Skeletal muscle tissue (tissue), 4 donors: ENCODE measurements around the gene B4GALT4. TPM values are rescaled to one million over a fixed set of nuclear protein-coding genes. Genes with fewer than 3 reads are reported as not detected.
"Not testable (repeated sequence)": the region's sequence is repeated elsewhere in the genome, so short reads cannot be mapped to it uniquely, and the experiment has no call there.

Experiments
- H3K27ac ChIP-seq: one replicate; pipeline ENCODE4 v1.7.0; 2013; ENCODE audit warnings: mild to moderate bottlenecking, low read depth, low read length, inconsistent platforms
- H3K27me3 ChIP-seq, 3 donors: one replicate each; pipeline ENCODE4 v1.7.0; 2013; ENCODE audit warnings: low read length in 3 of 3; ENCODE audit not compliant: control insufficient read depth in 3 of 3, insufficient read depth in 3 of 3
- H3K36me3 ChIP-seq, 3 donors: one replicate each; pipeline ENCODE4 v1.7.0; 2013; ENCODE audit warnings: low read length in 3 of 3; ENCODE audit not compliant: control insufficient read depth in 3 of 3, insufficient read depth in 3 of 3
- H3K4me1 ChIP-seq, 3 donors: one replicate each; pipeline ENCODE4 v1.7.0; 2013; ENCODE audit warnings: low read length in 3 of 3, mild to moderate bottlenecking in 3 of 3; ENCODE audit not compliant: control insufficient read depth in 3 of 3, insufficient read depth in 3 of 3
- H3K4me3 ChIP-seq, 3 donors: one replicate each; pipeline ENCODE4 v1.7.0; 2013; ENCODE audit warnings: low read length in 3 of 3
- H3K9ac ChIP-seq, 3 donors: one replicate each; pipeline ENCODE4 v1.7.0; 2013; ENCODE audit warnings: low read length in 3 of 3, mild to moderate bottlenecking in 3 of 3, moderate library complexity in 2 of 3, low read depth in 1 of 3
- H3K9me3 ChIP-seq, 3 donors: one replicate each; pipeline ENCODE4 v1.7.0; 2013; ENCODE audit warnings: low read length in 3 of 3; ENCODE audit not compliant: control insufficient read depth in 3 of 3
- total RNA-seq: library from RNA; depleted of rRNA; stranded (reverse); fragments of >200 nt; gene quantifications from one replicate; pipeline ENCODE4 v1.2.3, GENCODE V29; 2014
- donor health status: Osteomylitis.

The B4GALT4 gene, protein sequence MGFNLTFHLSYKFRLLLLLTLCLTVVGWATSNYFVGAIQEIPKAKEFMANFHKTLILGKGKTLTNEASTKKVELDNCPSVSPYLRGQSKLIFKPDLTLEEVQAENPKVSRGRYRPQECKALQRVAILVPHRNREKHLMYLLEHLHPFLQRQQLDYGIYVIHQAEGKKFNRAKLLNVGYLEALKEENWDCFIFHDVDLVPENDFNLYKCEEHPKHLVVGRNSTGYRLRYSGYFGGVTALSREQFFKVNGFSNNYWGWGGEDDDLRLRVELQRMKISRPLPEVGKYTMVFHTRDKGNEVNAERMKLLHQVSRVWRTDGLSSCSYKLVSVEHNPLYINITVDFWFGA
- 7.8 TPM for total RNA-seq

DNA sequence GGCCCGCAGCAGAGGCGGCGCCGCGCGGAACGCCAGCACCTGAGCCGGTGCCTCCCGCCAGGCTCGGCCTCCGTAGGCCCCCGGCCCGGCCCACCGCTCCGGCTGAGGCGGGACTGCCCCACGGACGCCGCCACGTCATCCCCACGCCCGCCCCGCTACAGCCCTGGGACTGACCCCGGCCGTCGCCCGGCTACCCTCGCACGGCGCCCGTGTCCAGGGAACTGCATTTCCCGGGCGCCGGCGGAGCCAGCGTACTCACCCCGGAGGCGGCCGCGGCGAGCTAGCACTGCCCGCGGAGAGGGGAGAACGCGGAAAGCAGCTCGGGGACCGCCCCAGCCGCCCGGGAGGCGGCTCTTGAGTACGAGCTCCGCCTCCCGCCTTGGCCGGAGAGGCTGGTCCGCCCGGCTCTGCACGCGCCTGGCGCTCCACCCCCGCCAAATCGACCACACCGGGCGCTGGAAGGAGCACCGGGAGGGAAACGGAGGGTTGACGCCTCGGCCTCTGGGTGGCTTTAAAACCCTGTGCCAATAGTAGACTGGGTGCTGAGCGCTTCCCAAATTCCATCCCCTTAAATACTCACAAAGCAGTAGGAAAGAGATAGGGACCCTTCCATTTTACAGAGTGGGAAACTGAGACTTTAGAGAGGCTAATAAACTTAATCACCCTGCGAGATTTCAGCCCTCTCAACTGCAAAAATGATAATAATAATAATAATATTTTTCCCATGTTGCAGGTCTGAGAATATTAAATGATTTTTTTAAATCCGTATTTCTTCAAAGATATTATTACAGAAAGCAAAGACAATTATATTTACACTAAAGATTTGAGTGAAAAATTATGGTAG, at the start of gene B4GALT4:
B4GALT4 (minus strand) TSS at position 288 of the 844 bp plus-strand sequence. CDS start 10,779 bp downstream, outside the sequence.
- Histone ChIP-seq H3K4me3 (peak within 1 kb of the TSS; percentile 65 to 83 (median 81)), H3K9me3 (no peaks in the 10 kb centered on the region), H3K27ac (peak within 1 kb of the TSS; percentile 80), H3K36me3 (no peaks in the 10 kb centered on the region), H3K9ac (peak within 1 kb of the TSS; percentile 80 to 87 (median 86)), H3K27me3 (no peaks in the 10 kb centered on the region), H3K4me1 (peaks cover 7 to 14% (median 11%) of the 10 kb centered on the region in 3 donors)

DNA sequence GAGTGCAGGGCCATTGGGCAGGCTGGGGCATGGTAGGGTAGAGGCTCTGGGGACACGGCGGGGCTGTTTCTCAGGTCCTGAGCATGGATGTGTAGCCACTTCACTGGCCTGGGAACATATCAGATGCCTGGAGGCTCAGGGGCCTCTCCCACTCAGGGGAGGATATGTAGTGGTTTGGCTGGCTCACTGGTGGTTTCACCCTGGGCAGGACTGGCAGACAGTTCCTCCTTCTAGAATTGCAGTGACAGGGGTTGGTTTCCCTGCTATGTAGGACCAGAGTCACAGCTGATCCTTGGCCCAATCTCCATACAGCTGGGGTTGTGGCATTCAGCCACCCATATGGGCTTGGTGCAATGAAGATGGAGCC, 48.7 kb upstream of the B4GALT4 start:
- Histone ChIP-seq H3K4me1 (peaks cover 4 to 11% (median 10%) of the 10 kb centered on the region in 3 donors), H3K36me3 (no peaks in the 10 kb centered on the region), H3K9me3 (no peaks in the 10 kb centered on the region), H3K4me3 (no peak overlapping the region), H3K27me3 (no peaks in the 10 kb centered on the region), H3K27ac (no peak overlapping the region), H3K9ac (no peak overlapping the region)

DNA sequence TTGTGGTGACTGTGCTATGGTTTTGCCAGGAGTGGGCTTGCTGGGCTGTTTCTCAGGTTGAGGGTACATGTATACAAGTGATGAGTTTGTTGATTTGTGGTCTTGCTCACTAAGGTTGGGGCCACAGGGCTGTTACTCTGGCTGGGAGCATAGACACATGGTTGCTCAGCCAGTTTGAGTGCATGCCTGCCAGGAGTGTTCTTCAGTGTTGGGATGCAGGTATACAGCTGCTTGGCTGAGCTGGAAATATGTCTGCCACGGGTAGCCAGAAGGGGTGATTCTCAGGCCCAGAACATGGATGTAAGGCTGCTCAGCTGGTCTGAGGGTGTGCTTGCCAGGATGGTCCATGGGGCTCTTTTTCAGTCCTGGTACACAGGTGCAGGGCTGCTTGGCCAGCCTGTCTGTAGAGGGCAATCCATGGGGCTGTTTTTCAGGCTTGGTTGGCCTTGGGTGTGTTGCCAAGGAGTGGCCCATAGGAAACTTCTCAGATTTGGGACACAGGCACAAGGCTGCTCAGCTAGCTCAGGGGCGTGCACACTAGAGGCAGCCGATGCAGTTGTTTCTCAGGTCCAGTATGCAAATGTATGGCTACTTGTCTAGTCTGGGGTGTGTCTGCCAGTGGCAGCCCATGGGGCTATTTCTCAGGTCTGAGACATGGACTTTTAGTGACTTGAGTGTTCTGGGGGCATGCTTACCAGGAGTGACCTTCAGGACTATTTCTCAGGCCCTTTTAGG, 48.2 kb upstream of the B4GALT4 start:
- Histone ChIP-seq H3K27ac (no peak overlapping the region), H3K4me1 (peaks cover 4 to 11% (median 10%) of the 10 kb centered on the region in 3 donors), H3K9me3 (no peaks in the 10 kb centered on the region), H3K27me3 (no peaks in the 10 kb centered on the region), H3K9ac (no peak overlapping the region), H3K4me3 (no peak overlapping the region), H3K36me3 (no peaks in the 10 kb centered on the region)

DNA sequence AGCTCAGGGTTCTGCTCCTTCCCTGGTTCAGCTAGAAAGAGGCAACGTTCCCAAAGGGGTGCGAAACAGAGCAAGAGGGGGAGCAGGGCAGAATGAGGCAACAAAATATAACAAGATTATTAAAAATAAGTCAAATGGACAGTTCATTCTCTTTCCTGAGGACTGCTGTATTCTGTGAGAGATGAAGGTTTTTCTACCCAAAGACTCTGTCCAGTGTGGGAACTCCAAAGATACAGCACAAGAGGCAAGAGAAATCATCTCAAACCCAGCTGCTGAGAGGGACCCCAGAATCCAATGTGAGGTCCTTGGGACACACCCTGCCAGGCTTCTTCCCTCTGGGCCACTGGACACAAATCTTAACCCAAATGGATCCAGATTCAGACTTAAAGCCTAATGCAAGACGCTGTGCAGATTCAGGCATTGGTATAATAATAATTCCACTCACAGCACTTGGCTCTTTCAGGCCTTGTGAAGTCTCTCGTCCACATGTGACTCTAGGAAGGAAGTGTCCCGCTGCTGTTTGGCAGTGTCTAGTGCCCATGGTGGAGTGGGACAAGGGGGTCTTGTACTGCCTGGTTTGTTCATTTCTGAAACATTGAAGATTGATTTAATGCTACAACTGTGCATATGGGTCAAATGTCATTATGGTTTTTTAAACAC, 39.0 kb upstream of the B4GALT4 start:
- no peaks in the 10 kb centered on the region for H3K9me3 ChIP-seq
- no peaks in the 10 kb centered on the region for H3K27me3 ChIP-seq
- no peak overlapping the region for H3K9ac ChIP-seq
- H3K4me3 ChIP-seq = no peak overlapping the region
- peak overlapping the region; percentile 71 for H3K27ac ChIP-seq
- no peaks in the 10 kb centered on the region for H3K4me1 ChIP-seq
- no peaks in the 10 kb centered on the region for H3K36me3 ChIP-seq

DNA sequence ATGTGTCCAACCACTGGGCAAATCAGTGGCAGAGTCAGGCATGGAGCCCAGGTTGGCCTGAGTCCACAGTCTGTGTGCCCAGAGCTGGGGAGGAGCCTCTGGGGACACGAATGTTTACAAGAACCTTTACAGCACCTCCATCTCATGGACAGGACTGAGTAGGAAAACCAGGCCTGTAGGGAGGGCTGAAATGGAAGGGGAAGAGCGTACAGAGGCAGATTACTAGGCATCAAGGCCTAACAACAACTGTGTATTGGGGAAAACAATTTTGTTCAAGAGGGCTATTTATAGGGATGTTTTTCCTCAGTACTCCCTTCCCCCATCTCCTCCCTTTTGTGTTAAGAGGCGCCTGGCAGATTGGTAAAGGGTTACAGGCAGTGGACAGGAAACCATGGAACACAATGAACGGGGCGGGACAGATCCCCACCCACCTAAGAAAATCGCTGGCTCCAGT, 38.5 kb upstream of the B4GALT4 start:
- no peaks in the 10 kb centered on the region for H3K4me1 ChIP-seq
- no peak overlapping the region for H3K9ac ChIP-seq
- H3K27me3 ChIP-seq = no peaks in the 10 kb centered on the region
- H3K27ac ChIP-seq = peak overlapping the region; percentile 71
- H3K36me3 ChIP-seq = no peaks in the 10 kb centered on the region
- H3K4me3 ChIP-seq = no peak overlapping the region
- H3K9me3 ChIP-seq = no peaks in the 10 kb centered on the region

DNA sequence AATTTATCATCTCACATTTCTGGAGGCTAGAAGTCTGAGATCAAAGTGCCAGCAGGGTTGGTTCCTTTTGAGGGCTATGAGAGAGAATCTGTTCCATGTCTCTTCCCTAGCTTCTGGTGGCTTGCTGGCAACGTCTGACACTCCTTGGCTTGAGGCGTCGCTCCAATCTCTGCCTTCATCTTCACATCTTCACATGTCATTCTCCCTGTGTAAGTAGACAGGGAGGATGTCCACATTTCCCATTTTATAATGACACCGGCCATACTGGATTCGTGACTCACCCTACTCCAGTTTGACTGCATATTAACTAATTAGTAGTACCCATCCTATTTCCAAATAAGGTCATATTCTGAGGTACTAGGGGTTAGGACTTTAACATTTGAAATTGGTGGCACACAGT, 36.0 kb upstream of the B4GALT4 start:
- H3K9ac ChIP-seq = no peak overlapping the region
- no peaks in the 10 kb centered on the region for H3K27me3 ChIP-seq
- no peaks in the 10 kb centered on the region for H3K4me1 ChIP-seq
- H3K9me3 ChIP-seq = no peaks in the 10 kb centered on the region
- no peaks in the 10 kb centered on the region for H3K36me3 ChIP-seq
- H3K27ac ChIP-seq = no peak overlapping the region
- no peak overlapping the region for H3K4me3 ChIP-seq

DNA sequence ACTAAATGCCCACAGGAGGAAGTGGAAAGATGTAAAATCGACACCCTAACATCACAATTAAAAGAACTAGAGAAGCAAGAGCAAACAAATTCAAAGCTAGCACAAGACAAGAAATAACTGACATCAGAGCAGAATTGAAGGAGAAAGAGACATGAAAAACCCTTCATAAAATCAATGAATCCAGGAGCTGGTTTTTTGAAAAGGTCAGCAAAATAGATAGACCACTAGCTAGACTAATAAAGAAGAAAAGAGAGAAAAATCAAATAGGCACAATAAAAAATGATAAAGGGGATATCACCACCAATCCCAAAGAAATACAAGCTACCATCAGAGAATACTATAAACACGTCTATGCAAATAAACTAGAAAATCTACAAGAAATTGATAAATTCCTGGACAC, 29.5 kb upstream of the B4GALT4 start:
- H3K4me1 ChIP-seq, H3K4me3 ChIP-seq, H3K9me3 ChIP-seq, H3K27me3 ChIP-seq, H3K9ac ChIP-seq, H3K27ac ChIP-seq, H3K36me3 ChIP-seq: not testable (repeated sequence)

DNA sequence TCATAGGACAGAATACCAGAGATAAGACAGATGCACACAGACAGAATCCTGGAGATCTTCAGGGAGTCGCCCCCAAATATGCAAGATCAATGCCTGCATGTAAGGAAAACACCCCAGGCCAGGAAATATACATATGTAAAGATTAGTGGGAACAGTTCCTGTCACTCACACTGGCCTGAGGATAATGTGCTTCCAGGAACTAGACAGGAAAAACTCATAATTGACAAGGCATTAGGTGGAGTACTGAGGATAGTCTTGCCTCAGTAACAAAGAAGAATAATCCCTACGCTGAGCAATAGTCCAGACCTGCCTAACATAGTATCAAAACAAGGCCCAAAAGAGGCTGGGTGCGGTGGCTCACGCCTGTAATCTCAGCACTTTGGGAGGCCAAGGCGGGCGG, 20.4 kb upstream of the B4GALT4 start:
- no peak overlapping the region for H3K4me3 ChIP-seq
- H3K4me1 ChIP-seq = no peaks in the 10 kb centered on the region
- H3K9me3 ChIP-seq = no peaks in the 10 kb centered on the region
- no peak overlapping the region for H3K27ac ChIP-seq
- H3K27me3 ChIP-seq = no peaks in the 10 kb centered on the region
- H3K36me3 ChIP-seq = no peaks in the 10 kb centered on the region
- H3K9ac ChIP-seq = no peak overlapping the region

DNA sequence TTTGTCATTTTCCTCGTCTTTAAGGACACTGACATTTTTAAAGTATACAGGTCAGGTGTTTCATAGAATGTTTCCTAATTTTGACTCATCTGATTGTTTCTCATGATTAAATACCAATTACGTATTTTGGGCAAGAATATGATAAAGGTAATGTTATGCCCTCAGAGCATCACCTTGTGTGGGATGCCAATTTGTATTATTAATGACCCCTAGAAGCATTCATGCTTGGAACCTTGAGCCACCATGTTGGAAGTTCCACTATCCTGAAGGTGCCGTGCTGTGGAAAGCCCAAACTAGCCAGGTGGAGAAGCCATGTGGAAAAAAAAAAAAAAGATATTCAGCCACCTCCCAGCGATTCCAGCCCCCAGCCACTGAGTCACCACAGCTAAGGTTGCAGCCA, 19.1 kb upstream of the B4GALT4 start:
- Histone ChIP-seq H3K27ac (no peak overlapping the region), H3K27me3 (no peaks in the 10 kb centered on the region), H3K36me3 (no peaks in the 10 kb centered on the region), H3K4me1 (no peaks in the 10 kb centered on the region), H3K9me3 (no peaks in the 10 kb centered on the region), H3K4me3 (no peak overlapping the region), H3K9ac (no peak overlapping the region)
